Activated naive CD8-positive, alpha-beta T cell treated with anti-CD3 and anti-CD28 coated beads, Interleukin-2, amount 10 ng/mL, durations not matched to agents 7 days and 5 days (primary cell): ENCODE measurements around the gene RNU2-63P. TPM values are rescaled to one million over a fixed set of nuclear protein-coding genes. Genes with fewer than 3 reads are reported as not detected.

Source experiments
- ATAC-seq: fragments of 150-1000 bp; cut with Tn5 transposase; one replicate; pipeline ENCODE4 v1.10.0; 2021; ENCODE audit warnings: low read depth, moderate library complexity
- POLR2A ChIA-PET: fragments of 350-600 bp; sonication (Branson Sonifier 250); formaldehyde crosslinking; loops from one replicate; lab custom pipeline; 2021; ENCODE audit warnings: antibody characterized with exemption; lab: Charles Lee
- DNase-seq: peaks from one replicate; pipeline ENCODE4 v3.0.0; 2021
- H3K27ac Mint-ChIP-seq: one replicate; pipeline ENCODE4 v1.8.0; 2022; ENCODE audit warnings: mild to moderate bottlenecking, mixed read lengths
- H3K27me3 Mint-ChIP-seq: one replicate; pipeline ENCODE4 v1.8.0; 2022; ENCODE audit warnings: mild to moderate bottlenecking, moderate library complexity, mixed read lengths
- H3K36me3 Mint-ChIP-seq: one replicate; pipeline ENCODE4 v1.8.0; 2021; ENCODE audit warnings: mild to moderate bottlenecking, mixed read lengths
- H3K4me1 Mint-ChIP-seq: one replicate; pipeline ENCODE4 v1.8.0; 2021; ENCODE audit warnings: mixed read lengths
- H3K4me3 Mint-ChIP-seq: one replicate; pipeline ENCODE4 v1.8.0; 2022; ENCODE audit warnings: mild to moderate bottlenecking, moderate library complexity, mixed read lengths
- H3K9me3 Mint-ChIP-seq: one replicate; pipeline ENCODE4 v1.8.0; 2021; ENCODE audit warnings: mixed read lengths
- total RNA-seq, 2 experiments: library from RNA; stranded (reverse); gene quantifications; one replicate each; pipeline ENCODE4 v1.2.3, GENCODE V29; 2021

RNU2-63P gene
- total RNA-seq, result 10 to 100 TPM; 21.5 to 24.3 TPM

- H3K9me3 Mint-ChIP-seq, result peaks cover 5% of the 10 kb centered on the region
- POLR2A ChIA-PET, result interaction anchor here (0.7 to 2.4 kb wide), 8 partner anchors 9 to 156 kb away, joined by 3 to 12 read pairs (median 4); no protein-coding TSS in a partner anchor
- peak within 1 kb of the TSS; percentile 96 for H3K27ac Mint-ChIP-seq
- peak; percentile 87 for DNase-seq
- peaks cover 4% of the 10 kb centered on the region for H3K36me3 Mint-ChIP-seq
- H3K4me3 Mint-ChIP-seq, result peak within 1 kb of the TSS; percentile 98
- H3K4me1 Mint-ChIP-seq, result peaks cover 18% of the 10 kb centered on the region
- ATAC-seq, result peak; percentile 87
- H3K27me3 Mint-ChIP-seq, result peaks cover 3% of the 10 kb centered on the region
Observed at GRCh38 chr2:88016086-88016959, at the start of gene RNU2-63P. TSS of gene RNU2-63P (minus strand) at chr2:88016547.

- H3K4me1 Mint-ChIP-seq, result peaks cover 18% of the 10 kb centered on the region
- peaks cover 3% of the 10 kb centered on the region for H3K36me3 Mint-ChIP-seq
- H3K9me3 Mint-ChIP-seq, result no peaks in the 10 kb centered on the region
- POLR2A ChIA-PET, result interaction anchor here (1.6 kb wide), 1 partner anchor 13 kb away, joined by 4 read pairs; no protein-coding TSS in a partner anchor
- no peak overlapping the region for H3K27ac Mint-ChIP-seq
- ATAC-seq (no peak), DNase-seq (no peak)
- H3K27me3 Mint-ChIP-seq, result no peaks in the 10 kb centered on the region
- no peak overlapping the region for H3K4me3 Mint-ChIP-seq
Observed at GRCh38 chr2:88061295-88061694, 44.9 kb upstream of the RNU2-63P start.

- H3K4me1 Mint-ChIP-seq, result peaks cover 22% of the 10 kb centered on the region
- H3K9me3 Mint-ChIP-seq, result no peaks in the 10 kb centered on the region
- ATAC-seq, result no peak
- POLR2A ChIA-PET, result interaction anchor here (1.6 kb wide), 1 partner anchor 13 kb away, joined by 4 read pairs; no protein-coding TSS in a partner anchor
- H3K4me3 Mint-ChIP-seq, result no peak overlapping the region
- DNase-seq, result no peak
- H3K27me3 Mint-ChIP-seq, result no peaks in the 10 kb centered on the region
- H3K27ac Mint-ChIP-seq, result no peak overlapping the region
- peaks cover 3% of the 10 kb centered on the region for H3K36me3 Mint-ChIP-seq
Observed at GRCh38 chr2:88060907-88061275, 44.5 kb upstream of the RNU2-63P start.

GRCh38 chr2:88059979-88060906 lies 43.9 kb upstream of the RNU2-63P start:
- Mint-ChIP-seq H3K27me3 (no peaks in the 10 kb centered on the region), H3K9me3 (no peaks in the 10 kb centered on the region), H3K4me1 (peaks cover 24% of the 10 kb centered on the region), H3K36me3 (peaks cover 3% of the 10 kb centered on the region), H3K27ac (no peak overlapping the region), H3K4me3 (no peak overlapping the region)
- POLR2A ChIA-PET, result interaction anchor here (1.6 kb wide), 1 partner anchor 12 kb away, joined by 4 read pairs; no protein-coding TSS in a partner anchor
- DNase-seq (no peak), ATAC-seq (no peak)

- Mint-ChIP-seq H3K9me3 (no peaks in the 10 kb centered on the region), H3K4me3 (no peak overlapping the region), H3K4me1 (peaks cover 32% of the 10 kb centered on the region), H3K27me3 (no peaks in the 10 kb centered on the region), H3K36me3 (peaks cover 17% of the 10 kb centered on the region), H3K27ac (no peak overlapping the region)
- DNase-seq (no peak), ATAC-seq (no peak)
- POLR2A ChIA-PET, result interaction anchor here (1.0 kb wide), 1 partner anchor 42 kb away, joined by 3 read pairs; the partner anchor contains the start of gene RNU2-63P
Observed at GRCh38 chr2:88058191-88058590, 41.8 kb upstream of the RNU2-63P start.

GRCh38 chr2:88057437-88057844 lies 41.1 kb upstream of the RNU2-63P start:
- H3K27ac Mint-ChIP-seq, result no peak overlapping the region
- no peaks in the 10 kb centered on the region for H3K27me3 Mint-ChIP-seq
- no peak overlapping the region for H3K4me3 Mint-ChIP-seq
- peaks cover 32% of the 10 kb centered on the region for H3K4me1 Mint-ChIP-seq
- POLR2A ChIA-PET, result no interaction called here
- ATAC-seq (no peak), DNase-seq (no peak)
- H3K36me3 Mint-ChIP-seq, result peaks cover 22% of the 10 kb centered on the region
- H3K9me3 Mint-ChIP-seq, result no peaks in the 10 kb centered on the region

- Mint-ChIP-seq H3K4me3 (peak within 1 kb of the TSS; percentile 92), H3K36me3 (peaks cover 31% of the 10 kb centered on the region), H3K27ac (peak within 1 kb of the TSS; percentile 93), H3K4me1 (peaks cover 32% of the 10 kb centered on the region), H3K27me3 (no peaks in the 10 kb centered on the region), H3K9me3 (no peaks in the 10 kb centered on the region)
- ATAC-seq, result peak; percentile 97
- POLR2A ChIA-PET, result interaction anchor here (1.4 kb wide), 1 partner anchor 39 kb away, joined by 10 read pairs; the partner anchor contains the start of gene RNU2-63P
- DNase-seq, result peak; percentile 95
Observed at GRCh38 chr2:88055371-88056128, 39.2 kb upstream of the RNU2-63P start, which contains the start of gene KRCC1. TSS of gene KRCC1 (minus strand) at chr2:88055783. CDS start at chr2:88028563, 27,220 bp downstream.

- no peak for ATAC-seq
- POLR2A ChIA-PET, result interaction anchor here (0.9 to 1.4 kb wide), 2 partner anchors 38 to 39 kb away, joined by 3 to 10 read pairs; partner anchors contain the start of gene RNU2-63P
- H3K27me3 Mint-ChIP-seq, result no peaks in the 10 kb centered on the region
- peaks cover 34% of the 10 kb centered on the region for H3K36me3 Mint-ChIP-seq
- no peaks in the 10 kb centered on the region for H3K9me3 Mint-ChIP-seq
- H3K4me1 Mint-ChIP-seq, result peaks cover 34% of the 10 kb centered on the region
- H3K27ac Mint-ChIP-seq, result peak overlapping the region; percentile 93
- no peak for DNase-seq
- peak overlapping the region; percentile 92 for H3K4me3 Mint-ChIP-seq
Observed at GRCh38 chr2:88054782-88055370, 38.5 kb upstream of the RNU2-63P start.

- DNase-seq (no peak), ATAC-seq (no peak)
- H3K27ac Mint-ChIP-seq, result peak overlapping the region; percentile 93
- peaks cover 34% of the 10 kb centered on the region for H3K4me1 Mint-ChIP-seq
- no peaks in the 10 kb centered on the region for H3K9me3 Mint-ChIP-seq
- peak overlapping the region; percentile 92 for H3K4me3 Mint-ChIP-seq
- POLR2A ChIA-PET, result interaction anchor here (0.9 to 1.4 kb wide), 2 partner anchors 37 to 39 kb away, joined by 3 to 10 read pairs; partner anchors contain the start of gene RNU2-63P
- H3K27me3 Mint-ChIP-seq, result no peaks in the 10 kb centered on the region
- peaks cover 40% of the 10 kb centered on the region for H3K36me3 Mint-ChIP-seq
Observed at GRCh38 chr2:88053934-88054781, 37.8 kb upstream of the RNU2-63P start.

- Mint-ChIP-seq H3K4me1 (peaks cover 31% of the 10 kb centered on the region), H3K36me3 (peaks cover 45% of the 10 kb centered on the region), H3K27ac (no peak overlapping the region), H3K4me3 (peak overlapping the region; percentile 92), H3K9me3 (no peaks in the 10 kb centered on the region), H3K27me3 (no peaks in the 10 kb centered on the region)
- POLR2A ChIA-PET, result no interaction called here
- ATAC-seq (no peak), DNase-seq (no peak)
Observed at GRCh38 chr2:88053296-88053695, 36.9 kb upstream of the RNU2-63P start.

GRCh38 chr2:88051792-88052191 lies 35.4 kb upstream of the RNU2-63P start:
- H3K36me3 Mint-ChIP-seq, result peaks cover 45% of the 10 kb centered on the region

More at GRCh38 chr2:88051792-88052191, 35.4 kb upstream of the RNU2-63P start:
- Mint-ChIP-seq H3K9me3 (no peaks in the 10 kb centered on the region), H3K27ac (no peak overlapping the region), H3K4me1 (peaks cover 19% of the 10 kb centered on the region), H3K4me3 (no peak overlapping the region), H3K27me3 (no peaks in the 10 kb centered on the region)
- no peak for ATAC-seq
- no peak for DNase-seq
- POLR2A ChIA-PET, result no interaction called here
